ENCODE measurements around the gene ADISSP.
A peak's percentile ranks its signal among the peaks of the same experiment; 100 is the strongest.

ADISSP gene

DNA sequence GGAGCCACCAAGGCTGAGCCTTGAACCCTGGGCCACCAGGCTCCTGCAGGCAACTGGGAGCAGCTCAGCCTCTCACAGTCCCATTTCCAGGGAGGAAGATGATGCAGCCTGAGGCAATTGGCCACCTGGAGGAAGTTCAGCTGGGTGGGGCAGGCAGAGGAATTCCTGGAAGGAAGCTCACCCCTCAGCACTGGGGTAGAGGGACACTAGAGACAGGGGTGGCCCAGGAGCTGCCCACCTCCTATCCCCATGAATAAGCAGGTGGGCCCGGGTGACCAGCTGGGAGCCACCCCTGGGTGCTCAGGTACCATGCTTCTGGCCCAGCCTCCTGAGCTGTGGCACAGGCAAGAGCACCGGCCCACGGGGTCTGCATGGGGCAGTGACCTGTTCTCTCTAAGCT lies 38.7 kb downstream of the ADISSP start:
- in situ Hi-C loops (cut with MboI; ENCODE audit: low pct_unique_long_range_greater_than_20kb, low sequenced_read_pairs) = no loop called here
- no peak for DNase-seq

DNA sequence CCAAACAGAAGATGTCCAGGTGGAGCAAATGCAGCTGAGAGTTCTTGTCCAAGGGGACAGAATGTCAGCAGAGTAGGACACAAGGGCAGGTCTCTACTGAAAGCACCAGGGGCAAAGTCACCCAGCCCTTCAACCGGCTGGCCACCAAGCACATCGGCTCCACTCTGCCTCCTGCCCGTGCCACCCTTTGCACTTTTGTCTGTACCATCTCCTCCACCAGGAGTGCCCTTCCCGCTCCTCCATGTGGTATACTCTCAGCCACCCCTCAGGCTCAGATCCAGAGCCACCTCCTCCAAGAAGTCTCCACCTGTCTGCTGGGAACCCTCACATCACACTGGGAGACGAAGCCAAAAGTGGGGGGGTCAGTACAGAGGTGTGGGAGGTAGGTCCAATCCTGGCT lies 39.2 kb downstream of the ADISSP start:
- in situ Hi-C loops (cut with MboI; ENCODE audit: low pct_unique_long_range_greater_than_20kb, low sequenced_read_pairs) = no loop called here

DNA sequence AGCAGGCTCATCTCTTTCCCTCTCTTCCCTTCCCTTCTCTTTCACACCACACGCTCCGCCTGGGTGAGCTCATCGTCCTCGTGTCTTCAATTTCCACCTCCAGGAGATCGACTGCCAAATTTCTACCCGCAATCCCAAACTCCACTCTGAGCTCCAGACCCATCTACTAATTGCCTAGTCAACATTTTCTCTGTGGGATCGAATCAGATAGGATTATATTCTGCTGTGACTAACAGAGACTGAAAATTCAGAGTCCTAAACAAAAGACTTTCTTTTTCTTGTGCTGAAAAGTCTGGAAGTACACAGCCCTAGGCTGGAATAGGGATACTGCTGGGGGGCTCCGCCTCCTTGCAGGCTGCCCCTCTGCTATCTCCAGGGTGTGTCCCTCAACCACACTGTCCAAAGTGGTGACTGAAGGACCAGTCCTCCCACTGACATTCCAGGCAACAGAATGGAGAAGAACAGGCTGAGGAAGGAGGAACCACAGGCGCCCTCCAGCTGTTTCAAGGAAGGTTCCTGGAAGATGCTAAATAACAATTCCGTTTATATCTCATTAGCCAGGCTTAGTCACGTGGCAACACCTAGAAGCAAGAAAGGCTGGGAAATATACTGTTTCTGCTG lies 40.0 kb downstream of the ADISSP start:
- no peak for DNase-seq
- in situ Hi-C loops (cut with MboI; ENCODE audit: low pct_unique_long_range_greater_than_20kb, low sequenced_read_pairs) = no loop called here

More for the DNA sequence above, 39.2 kb downstream of the ADISSP start:
- DNase-seq = no peak

DNA sequence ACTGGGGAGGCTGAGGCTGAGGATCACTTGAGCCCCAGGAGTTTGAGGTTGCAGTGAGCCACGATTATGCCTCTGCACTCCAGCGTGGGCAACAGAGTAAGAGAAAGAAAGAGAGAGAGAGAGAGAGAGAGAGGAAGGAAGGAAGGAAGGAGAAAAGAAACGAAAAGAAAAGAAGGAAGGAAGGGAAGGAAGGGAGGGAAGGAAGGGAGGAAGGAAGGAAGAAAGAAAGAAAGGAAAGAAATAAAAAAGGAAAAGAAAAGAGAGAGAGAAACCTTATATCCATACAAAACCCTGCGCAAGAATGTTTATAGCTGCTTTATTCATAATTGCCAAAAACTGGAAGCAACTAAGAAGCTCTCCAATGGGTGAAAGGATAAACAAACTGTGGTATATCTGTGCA lies 43.2 kb downstream of the ADISSP start:
- DNase-seq = no peak
- in situ Hi-C loops (cut with MboI; ENCODE audit: low pct_unique_long_range_greater_than_20kb, low sequenced_read_pairs) = no loop called here

DNA sequence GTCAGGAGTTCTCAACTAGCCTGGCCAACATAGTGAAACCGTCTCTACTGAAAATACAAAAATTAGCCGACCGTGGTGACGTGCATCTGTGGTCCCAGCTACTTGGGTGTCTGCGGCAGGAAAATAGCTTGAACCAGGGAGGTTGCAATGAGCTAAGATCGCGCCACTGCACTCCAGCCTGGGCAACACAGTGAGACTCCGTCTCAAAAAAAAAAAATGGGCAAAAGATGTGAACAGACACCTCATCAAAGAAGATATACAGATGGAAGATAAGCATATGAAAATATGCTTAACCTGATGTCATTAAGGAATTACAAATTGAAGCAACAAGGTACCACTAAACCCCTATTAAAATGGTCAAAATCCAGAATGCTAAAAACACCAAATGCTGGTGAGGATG lies 44.3 kb downstream of the ADISSP start:
- DNase-seq = no peak
- in situ Hi-C loops (cut with MboI; ENCODE audit: low pct_unique_long_range_greater_than_20kb, low sequenced_read_pairs) = no loop called here

DNA sequence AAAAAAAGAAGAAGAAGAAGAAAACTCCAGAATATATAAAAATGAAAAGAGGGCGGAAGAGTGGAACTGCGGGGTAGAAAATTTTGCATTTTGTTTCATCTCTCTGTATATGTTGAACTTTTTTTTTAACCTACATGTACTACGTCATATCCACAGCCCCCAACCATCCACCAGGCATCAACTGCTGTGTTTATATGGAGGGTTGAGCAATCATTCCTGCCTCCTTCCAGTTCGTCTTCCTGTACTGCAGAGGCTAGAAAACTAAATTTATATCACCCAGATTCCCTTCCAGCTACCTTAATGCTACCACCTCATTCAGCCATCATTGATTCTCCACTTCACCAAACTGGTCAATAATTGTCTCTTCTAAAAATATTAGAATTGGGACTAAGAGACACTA lies 45.6 kb downstream of the ADISSP start:
- in situ Hi-C loops (cut with MboI; ENCODE audit: low pct_unique_long_range_greater_than_20kb, low sequenced_read_pairs) = no loop called here
- no peak for DNase-seq

DNA sequence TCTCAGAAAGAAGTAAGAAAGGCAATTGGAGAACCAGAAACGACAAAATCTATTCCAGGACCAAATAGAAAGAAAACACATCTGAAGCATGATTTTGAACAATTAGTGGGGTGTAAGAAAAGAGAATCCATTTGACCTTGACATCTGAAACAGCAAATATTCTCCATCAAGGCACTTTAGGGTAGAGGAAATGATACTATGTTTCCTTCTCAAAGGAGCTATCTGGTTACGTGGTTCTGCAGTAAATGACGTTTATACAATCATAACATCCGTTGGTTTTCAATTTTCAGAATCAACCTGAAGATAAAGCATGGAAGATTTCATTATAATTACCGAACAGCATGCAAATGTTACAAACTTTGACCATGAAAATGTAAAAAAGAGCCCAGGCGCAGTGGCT lies 46.9 kb downstream of the ADISSP start:
- DNase-seq = no peak
- in situ Hi-C loops (cut with MboI; ENCODE audit: low pct_unique_long_range_greater_than_20kb, low sequenced_read_pairs) = no loop called here

DNA sequence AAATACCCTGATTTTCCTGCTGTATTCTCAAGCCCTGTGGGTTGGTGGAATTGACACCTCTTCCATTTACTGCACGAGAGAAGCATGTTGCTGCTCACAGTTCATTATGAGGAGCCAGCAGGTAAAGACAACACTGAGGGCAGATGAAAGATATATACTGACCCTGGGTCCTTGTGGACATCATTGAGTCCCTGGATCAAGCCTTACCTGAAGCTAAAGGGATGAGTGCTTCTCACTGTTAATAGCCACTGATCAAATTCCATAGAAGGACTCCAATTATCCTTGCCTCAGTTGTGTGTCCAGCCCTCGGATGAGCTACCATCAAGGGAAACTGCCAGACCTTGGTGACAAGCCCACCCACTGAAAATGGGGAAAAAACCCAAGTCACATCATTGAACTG lies 47.5 kb downstream of the ADISSP start:
- in situ Hi-C loops (cut with MboI; ENCODE audit: low pct_unique_long_range_greater_than_20kb, low sequenced_read_pairs) = no loop called here
- DNase-seq = no peak

DNA sequence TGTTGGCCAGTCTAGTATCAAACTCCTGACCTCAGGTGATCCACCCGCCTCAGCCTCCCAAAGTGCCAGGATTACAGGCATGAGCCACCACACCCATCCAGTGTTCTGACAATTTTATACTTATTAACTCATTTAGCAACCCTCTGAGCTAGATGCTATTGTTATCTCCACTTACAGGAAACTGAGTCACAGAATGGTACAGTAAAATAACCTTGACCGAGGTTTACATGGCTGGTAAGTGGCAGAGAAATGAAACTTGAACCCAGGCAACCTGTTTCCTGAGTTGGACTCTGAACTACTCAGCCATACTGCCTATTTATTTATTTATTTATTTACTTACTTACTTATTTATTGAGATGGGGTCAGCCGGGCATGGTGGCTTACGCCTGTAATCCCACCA lies 48.5 kb downstream of the ADISSP start:
- no peak for DNase-seq
- in situ Hi-C loops (cut with MboI; ENCODE audit: low pct_unique_long_range_greater_than_20kb, low sequenced_read_pairs) = no loop called here

DNA sequence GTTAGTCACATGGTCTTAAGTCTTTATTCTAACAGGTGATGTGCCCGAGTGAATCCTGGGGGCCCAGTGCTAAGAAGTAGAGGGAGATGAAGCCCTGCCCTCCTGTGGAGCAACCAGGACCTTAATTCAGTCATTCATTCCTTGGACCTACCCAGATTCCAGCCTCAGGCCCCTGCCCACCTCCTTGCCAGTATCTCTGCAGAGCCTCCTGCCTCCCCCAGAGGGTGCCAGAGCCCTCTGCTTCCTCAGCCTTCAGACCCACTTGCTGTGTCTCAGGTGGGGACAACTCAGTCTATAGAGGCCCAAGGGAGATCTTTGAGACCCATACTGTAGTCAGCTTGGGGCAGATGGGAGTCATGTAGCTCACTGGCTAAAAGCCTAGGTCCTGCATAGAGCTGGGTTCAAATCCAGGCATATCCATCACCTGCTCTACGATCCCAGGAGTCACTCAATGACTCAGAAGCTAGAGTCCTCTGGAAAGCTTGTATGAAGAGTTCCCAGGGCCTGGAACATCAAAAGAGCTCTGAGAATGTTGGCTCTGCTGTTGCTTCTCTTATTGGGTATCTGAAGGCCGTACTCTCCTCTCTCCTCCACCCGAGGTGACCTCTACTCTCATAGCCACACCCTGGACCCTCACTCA lies 51.2 kb downstream of the ADISSP start:
- in situ Hi-C loops (cut with MboI; ENCODE audit: low pct_unique_long_range_greater_than_20kb, low sequenced_read_pairs) = no loop called here
- DNase-seq = peak; percentile 57

DNA sequence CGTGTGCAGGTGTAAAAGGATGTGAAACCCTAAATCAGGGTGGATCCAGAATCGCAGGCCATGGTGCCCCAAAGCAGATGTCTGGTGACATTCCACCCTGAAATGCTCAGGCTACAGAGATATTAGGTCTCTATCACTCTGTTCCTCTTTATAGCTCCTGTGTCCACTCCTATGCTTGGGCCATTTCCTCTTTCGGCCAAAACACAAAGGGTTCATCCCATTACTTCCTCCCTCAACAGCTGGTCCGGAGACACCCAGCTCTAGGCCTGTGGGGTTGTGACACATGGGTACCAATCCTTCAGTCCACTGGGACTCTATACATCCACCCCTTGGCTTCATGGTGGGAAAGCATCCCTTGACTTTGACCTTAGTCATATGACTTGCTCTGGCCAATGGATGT lies 53.5 kb downstream of the ADISSP start:
- in situ Hi-C loops (cut with MboI; ENCODE audit: low pct_unique_long_range_greater_than_20kb, low sequenced_read_pairs) = no loop called here
- DNase-seq = no peak

DNA sequence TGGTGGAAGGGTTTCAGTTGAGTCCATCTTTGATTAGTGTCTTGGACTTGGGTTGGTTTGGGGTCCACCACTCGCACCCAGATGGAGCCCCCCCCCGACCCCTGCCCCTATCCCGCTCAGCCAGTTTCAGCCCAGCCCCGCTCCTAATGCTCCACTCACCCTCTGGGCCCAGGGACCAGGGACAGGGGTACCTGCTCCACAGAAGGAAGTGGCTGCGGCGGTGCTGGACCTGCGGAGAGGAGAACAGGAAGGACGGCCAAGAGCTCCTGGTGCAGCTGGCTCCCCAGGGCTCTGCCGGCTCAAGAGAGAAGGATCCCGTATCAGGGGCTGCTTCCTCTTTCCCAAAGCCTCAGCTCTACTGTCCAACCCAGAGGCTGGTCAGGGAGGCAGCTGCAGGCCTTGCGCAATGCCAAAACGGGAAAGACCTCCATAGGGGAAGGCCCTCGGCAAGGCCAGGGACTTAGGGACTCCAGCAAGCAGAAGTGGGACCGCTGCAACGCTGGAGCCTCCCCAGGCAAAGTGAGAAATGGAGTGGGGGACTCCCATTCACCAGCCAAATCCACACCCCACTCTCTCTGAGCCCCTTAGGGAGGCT lies 55.2 kb downstream of the ADISSP start, which contains the start of gene SIGLEC1:
Gene SIGLEC1 (minus strand): TSS at position 322 of the 595 bp plus-strand sequence. CDS start 5,472 bp downstream, outside the sequence.
- in situ Hi-C loops (cut with MboI; ENCODE audit: low pct_unique_long_range_greater_than_20kb, low sequenced_read_pairs) = no loop called here
- peak; percentile 79 for DNase-seq

DNA sequence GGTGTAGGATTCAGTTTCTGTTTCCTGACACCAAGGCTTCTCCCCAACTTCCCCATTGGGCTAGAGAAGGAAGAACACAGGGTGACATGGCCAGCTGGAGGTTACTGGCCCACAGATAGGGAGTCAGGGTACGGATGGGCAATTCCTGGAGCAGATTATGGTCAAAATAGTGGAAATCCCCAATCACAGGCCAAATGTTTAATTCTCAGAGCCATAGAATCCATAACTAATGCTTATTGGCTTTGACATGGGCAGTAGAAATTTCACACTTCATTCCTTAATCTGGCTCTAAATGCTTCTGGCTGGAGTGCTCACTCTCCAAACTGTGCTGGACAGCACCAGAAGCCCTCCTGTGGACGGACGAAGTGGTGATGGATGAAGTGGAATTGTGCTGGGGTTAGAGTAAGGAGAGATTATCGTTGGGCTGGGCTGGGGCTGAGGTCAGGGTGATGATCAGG lies 56.0 kb downstream of the ADISSP start:
- no peak for DNase-seq
- in situ Hi-C loops (cut with MboI; ENCODE audit: low pct_unique_long_range_greater_than_20kb, low sequenced_read_pairs) = no loop called here

DNA sequence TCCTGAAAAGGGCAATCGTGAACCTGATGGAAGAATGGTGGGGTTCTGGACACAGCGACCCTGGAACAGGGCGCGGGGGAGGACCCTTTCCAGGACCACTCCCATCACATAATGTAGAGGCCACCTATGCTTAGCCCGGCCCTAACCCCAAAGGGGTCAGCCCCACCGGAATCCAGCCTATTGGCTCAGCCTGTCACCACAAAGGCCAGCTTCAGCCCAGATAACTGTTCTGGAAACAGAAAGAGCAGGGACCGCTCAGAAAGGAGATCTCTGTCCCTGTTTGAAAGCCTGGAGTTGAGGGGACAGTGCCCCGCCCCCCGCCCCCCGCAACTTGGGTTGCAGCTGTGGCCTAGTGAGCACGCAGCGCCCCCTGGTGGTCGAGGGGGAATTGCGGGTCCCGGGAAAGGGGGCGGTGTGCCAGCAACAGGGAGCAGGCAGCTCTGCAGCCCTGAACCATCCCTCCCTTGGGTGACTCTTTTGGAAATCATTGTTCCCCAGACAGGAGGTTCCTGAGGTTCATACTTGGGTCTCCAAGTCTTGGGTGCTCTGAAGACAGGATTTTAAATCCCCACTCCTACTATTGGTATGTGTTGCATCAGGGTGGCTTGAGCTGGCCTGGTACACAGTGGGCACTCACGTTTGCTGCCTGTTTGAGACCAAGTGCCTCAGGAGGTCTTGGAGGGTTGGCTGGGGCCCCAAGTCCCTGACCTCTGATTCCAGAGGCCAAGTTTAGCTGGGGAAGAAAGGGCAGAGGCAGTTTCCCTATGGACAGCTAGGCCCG lies 56.7 kb downstream of the ADISSP start:
- in situ Hi-C loops (cut with MboI; ENCODE audit: low pct_unique_long_range_greater_than_20kb, low sequenced_read_pairs) = no loop called here
- peak; percentile 81 for DNase-seq

DNA sequence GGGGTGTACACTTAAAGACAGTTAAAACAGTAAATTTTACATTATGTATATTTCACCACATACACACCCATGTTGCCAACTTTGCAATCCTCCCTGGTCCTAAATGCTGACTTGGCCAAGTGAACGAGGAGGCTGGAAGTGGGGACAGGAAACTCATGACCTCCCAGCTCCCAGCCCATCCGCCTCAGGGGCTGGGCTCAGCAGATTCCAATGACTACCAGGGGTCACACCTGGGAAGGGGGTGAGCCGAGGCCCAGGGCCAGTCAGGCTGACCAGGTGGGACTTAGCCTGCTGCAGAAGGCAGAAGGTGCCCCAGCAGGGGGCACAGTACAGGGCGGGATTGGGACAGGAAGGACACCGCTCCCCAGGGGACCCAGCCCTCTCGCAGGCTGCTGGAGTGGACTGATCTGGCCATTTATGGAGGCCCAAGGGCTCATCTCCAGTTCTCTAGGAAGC lies 57.5 kb downstream of the ADISSP start:
- in situ Hi-C loops (cut with MboI; ENCODE audit: low pct_unique_long_range_greater_than_20kb, low sequenced_read_pairs) = no loop called here
- DNase-seq = no peak

DNA sequence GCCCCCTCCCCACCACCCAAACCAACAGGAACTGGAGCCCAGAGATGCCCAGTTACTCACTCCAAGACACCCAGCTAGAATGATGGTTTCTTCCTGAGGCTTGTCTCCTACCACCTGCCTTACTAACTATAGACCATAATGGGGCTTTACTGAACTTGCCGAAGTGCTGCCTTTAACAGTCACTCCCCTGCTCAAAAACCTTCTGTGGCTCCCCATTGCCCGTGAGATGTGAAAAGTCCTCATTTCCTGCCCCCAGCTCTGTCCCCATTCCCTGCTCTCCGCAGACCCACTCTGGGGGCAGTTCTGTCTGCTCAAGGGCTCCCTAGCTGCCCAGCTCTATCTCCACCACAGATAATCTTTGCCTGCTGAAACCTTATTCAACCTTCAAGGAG lies 60.0 kb downstream of the ADISSP start:
- in situ Hi-C loops (cut with MboI; ENCODE audit: low pct_unique_long_range_greater_than_20kb, low sequenced_read_pairs) = no loop called here
- no peak for DNase-seq

DNA sequence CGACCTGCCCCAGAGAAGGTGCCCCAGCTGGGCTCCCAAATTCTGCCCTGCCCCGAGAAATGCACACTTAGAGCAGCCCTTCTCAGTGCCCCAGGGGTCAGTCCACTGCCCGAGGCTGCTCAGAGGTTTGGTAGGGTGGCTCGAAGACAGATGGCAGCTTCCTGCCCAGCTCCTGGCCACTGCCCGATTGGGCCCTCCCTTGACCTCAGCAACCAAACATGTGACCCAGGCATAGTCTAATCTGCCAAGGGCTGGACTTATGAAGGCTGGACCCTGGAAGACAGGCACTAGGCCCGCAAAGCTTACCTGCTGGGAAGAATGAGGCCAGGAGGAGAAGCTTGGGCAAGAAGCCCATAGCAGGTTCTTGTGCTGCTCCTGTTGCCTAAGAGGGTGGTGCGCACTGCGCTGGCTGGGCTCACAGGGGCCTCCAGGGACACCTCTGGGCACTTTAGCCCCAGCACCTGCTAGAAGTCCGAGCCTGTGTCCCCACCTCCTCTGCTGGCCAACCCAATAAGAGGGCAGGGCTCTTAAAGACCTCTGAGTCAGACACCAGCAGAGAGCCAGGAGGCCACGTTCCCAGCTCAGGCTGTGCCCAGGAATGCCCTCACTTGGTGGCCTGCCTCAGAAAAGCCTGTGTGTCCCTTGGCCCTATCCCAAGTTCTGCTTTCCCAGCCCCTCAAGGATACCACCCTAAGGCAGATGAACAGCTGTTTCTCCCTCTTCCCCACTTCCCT lies 60.6 kb downstream of the ADISSP start:
- no peak for DNase-seq
- in situ Hi-C loops (cut with MboI; ENCODE audit: low pct_unique_long_range_greater_than_20kb, low sequenced_read_pairs) = no loop called here

DNA sequence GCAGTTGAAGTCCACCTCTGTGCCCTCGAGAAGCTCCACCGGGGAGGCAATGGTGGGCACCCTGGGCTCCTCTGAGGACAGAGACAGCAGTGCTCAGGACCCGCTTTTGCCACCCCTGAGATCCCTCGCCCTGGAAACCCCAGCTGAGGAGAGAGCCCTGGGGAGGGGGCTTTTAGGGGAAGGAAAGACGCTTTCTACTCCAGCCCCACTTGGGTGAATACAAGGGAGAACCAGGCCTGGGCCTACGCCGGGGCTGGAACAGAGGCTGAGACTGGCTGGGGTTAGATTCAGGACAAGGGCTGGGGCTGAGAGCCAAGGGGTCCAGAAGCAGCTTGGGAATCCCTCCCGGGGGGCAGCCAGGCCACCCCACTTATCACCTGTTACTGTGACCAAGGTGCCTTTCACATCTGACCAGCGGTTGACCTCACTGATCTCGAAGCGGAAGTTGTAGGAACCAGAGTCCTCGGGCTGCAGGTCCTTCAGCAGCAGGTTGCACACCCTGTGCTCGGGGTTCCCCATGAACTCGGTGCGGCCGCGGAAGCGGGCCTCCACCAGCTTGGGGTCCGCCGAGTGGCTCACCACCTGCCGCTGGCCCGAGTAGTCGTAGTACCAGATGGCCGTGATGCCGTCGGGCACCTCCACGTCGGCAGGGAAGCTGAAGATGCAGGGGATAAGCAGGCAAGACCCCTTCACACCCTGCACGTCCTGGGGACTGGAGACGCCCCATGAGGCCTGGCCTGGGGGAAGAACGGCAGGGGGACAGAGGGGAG lies 61.4 kb downstream of the ADISSP start:
- no peak for DNase-seq

More for the DNA sequence above, 61.4 kb downstream of the ADISSP start:
- in situ Hi-C loops (cut with MboI; ENCODE audit: low pct_unique_long_range_greater_than_20kb, low sequenced_read_pairs) = no loop called here

Measured in KBM-7 (cell line).